Stimulated activated CD4-positive, alpha-beta T cell treated with anti-CD3 and anti-CD28 coated beads, TNF-alpha, amount 100 ng/mL, for 1 hour (primary cell): ENCODE data around the gene ITIH1.

Experiments
- DNase-seq, 3 donors: peaks; one replicate each; pipeline ENCODE4 v3.0.0-alpha.2; 2020; ENCODE audit warnings: low read depth in 3 of 3, low spot score in 1 of 3

ITIH1 gene

DNA sequence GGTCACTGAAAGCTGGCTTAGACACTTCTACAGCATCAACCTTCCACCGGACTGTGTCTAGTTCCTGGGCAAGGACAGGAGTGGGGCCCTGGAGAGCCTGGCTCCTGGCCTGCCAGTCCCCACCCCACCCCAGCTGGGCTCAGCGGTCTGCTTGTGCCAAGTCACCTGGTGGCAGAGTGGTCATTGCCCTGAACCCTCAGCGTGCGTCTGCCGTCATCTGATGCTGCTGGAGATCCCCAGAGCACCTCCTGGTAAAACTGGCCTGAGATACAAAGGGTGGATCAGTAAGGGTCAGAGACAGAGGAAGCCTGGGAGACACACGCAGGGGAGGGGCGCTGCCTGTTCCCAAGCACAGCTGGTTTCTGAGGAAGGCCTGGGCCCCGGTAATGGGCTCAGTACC lies 36.4 kb downstream of the ITIH1 start:
- no peak for DNase-seq

DNA sequence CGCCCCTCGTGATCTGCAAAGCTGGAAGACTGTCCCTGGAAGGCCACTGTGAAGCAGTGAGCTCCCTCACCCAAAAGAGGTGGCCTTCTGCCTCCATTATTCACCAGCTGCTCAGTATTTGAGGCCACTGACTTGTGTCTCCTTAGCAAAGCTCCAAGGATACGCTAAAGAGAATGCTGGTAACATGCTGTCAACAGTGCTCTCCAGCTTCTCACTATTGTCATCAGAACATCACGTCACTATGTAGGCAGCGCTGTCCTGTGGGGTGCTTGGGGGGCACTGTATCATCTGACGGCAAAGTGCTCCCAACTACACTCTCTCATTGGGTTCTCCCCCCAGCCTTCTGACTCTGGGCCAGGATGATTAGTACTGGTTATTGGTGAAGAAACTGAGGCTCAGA lies 38.8 kb downstream of the ITIH1 start:
- DNase-seq: no peak

DNA sequence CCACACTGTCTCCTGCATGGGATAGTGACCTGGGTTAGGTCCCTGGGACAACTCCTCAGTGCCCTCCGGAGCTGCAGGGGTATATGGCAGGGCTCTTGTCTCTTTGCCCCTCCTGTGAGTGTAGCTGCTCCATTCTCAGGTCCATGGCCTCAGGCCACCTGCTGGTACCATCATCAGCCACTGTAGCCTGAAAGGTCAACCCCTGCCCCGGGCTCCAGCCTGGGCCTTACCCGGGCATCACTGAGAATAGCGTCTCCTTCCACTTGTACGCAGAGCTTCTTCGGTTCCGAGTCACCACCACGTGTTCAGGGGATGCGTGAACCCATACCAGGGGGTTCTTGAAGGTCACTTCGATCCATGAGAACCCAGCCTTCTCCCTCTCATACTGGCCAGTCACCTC lies 39.3 kb downstream of the ITIH1 start:
- DNase-seq: no peak

DNA sequence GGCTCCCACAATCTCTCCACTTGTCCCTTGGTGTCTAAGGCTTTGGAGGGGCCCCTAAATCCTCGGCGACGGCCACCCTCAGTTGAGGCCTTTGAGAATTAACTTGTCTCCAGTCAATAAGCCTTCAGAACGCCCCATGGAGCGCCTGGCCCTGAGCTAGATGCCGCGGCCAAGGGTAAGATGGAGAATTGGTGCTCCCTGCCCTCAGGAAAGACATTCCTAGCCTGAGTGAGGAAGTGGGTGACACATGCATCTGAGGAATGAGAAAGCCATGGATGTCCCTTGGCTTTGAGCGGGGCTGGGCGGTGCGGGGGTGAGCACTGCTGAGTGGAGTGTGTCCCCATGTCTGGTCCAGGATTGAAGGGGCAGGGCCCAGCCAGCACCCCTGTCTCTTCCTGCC lies 39.8 kb downstream of the ITIH1 start:
- DNase-seq: no peak

DNA sequence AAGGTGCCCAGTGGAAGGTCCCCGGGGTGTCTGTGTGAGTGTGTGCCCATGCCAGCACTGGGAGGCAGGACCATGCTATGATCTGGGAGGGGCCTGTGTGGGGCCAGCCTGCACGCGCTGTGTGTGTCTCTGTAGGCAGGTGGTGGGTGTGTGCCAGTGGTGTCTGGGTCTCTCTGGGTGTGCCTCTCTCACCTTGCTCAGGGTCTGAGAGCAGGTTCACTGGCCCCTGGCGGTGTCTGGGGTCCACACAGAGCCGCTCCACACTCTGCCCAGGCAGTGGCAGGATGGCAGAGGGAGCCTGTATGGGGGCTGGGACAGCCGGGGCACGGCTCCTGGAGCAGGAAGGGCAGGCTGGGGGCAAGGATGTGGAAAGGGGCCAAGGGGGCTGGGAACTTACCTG lies 40.5 kb downstream of the ITIH1 start:
- no peak for DNase-seq

DNA sequence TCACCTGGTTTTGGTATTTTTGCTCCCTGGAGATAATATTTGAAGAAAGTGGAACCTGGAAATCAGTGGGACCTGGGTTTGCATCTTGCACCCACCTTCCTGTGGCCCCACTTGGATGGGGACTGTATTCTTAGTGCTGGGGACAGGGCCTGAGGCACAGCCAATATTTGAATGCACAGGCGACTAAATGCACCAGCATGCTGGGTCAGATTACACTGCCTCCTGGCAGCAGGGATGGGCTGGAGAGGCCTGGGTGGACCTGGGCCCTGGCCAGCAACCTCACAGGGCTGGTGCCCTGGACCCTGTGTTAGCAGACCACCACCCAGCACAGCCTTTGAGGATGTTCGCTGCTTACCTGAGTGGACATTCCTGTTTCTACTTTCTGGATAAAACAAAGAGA lies 42.5 kb downstream of the ITIH1 start:
- no peak for DNase-seq

DNA sequence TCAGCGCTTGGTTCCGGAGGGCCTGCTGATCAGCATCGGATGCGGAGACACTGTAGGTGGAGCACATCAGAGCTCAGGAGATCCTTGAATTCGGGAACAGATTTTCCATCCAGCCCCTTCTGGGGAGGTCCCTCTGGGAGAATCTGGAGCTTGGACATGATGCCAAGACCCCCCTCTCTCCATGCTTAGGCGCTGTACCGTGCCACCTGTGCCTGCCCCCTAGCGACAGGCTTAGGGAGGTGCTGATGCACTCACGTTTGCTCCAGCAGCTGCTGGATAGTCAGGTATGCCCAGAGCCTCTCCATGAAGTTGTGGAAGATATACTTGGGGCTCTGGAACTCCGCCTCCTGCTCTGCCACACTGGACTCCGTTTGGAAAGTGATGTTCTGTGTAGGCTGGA lies 43.3 kb downstream of the ITIH1 start:
- DNase-seq: no peak

DNA sequence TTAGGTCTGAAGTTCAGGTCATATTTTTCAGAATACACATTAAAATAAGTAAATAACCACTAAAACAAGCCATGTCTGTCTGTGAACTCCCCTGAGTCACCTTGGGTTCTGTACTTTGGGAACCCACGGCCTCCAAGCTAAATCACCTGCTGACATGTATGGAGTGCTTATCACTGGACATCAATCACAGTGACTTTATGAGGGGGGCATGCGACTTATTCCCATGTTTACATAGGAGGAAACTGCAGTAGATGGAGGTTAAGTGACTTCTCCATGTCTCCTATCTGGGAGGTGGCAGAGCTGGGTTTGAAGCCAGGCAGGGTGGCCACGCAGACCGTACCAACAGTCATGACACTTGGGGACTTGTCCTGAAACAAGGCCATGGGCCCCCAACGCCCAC lies 45.0 kb downstream of the ITIH1 start:
- no peak for DNase-seq

DNA sequence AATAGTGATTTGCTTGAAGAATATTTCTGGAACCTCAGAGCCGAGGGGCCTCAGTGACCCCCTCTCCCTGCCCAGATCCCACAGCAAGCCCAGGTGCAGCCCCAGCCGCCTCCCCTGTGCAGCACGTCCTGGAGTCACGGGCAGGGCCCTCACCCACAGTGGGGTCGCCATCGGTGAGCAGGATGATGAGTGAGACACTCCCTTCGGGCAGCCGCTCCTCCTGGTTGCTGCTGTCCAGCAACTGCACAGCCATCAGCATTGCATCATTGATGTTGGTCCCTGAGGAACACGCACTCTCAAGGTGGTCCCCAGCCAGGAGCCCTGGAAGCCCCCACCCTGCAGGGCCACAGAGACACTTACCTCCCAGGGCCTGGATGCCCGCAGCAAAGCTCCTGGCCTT lies 46.6 kb downstream of the ITIH1 start:
- DNase-seq: no peak

DNA sequence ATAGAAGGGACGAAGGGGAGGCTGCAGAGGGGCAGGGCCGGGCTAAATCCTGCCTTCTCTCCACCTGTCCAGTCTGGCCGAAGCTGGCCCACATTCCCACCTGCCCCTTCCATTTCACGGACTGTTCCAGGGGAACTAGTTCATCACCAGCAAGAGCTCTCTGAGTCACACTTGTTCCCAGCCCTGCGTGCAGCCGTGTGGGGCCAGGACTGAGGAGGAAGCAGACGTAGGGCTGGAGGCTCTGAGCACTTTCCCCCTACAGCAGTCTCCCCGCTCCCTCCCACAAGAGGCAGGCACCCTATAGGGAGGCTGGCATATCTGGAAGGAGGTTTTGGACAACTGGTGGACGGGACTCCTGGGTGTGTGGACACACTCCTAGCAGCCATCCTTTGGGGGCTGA lies 50.0 kb downstream of the ITIH1 start:
- no peak for DNase-seq

DNA sequence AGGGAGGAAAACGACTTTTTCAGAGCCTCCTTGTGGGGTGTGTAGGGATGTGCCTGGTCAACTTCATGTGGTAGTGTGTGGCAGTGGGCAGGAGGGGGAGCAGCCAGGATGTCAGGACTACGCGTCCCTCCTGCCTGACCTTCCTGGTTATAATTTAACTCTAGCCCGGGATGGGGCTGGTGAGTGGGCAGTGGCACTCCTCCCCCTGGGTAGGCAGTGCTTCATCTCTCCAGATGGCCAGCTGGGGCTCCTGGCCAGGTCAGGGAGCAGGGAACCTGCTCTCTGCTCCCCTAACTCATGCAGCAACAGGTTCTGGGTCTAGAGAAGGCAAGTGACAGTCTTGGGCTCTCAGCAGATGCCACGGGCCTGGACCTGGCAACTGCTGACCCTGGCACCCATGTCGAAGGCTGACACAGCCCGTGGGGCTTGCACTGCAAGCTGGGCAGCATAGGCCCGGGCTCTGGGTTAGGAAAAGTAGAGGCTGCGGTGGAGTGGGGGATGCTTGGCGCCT lies 50.5 kb downstream of the ITIH1 start:
- no peak for DNase-seq

DNA sequence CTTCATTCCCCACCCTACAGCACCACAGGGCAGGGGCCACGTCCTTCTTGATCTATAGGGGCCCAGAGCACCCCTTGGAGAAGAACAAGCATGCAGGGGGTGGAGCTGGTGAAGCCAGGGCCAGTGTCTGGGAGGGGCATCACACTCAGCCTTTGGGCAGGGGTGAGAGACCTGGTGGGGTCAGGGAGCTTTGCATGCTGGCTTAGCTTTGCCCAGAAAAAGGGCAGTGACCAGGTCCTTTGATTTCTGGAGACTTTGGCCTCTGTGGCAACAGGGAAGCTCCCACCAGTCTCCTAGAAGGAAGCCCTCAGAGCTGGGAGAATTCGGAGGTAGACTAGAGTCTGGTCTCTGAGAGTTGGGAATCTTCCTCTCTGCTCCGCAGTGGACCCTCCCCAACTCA lies 52.1 kb downstream of the ITIH1 start:
- DNase-seq: no peak

DNA sequence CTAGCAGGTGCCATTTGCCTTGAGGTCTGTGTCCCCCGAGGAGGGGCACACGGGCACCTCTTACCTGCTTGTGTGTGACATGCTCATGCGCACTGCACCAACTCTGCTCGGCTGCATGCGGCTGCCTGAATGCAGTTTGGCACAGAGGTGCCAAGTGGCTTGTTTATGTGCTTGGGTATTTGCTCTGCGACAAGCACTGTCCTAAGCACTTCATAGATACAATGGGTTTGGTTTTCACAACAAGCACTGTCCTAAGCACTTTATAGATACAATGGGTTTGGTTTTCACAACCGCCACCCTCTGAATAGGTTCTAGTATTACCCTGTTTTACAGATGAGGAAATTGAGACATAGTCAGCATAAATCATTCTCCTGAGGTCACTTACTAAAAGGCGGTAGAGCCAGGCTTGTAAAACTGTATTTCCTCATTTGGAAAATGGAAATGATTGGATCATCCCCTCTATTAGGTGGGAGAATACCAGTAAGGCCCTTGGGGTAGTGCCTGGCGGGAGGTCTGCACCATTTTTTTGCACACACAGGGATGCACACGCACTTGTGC lies 52.6 kb downstream of the ITIH1 start:
- no peak for DNase-seq

DNA sequence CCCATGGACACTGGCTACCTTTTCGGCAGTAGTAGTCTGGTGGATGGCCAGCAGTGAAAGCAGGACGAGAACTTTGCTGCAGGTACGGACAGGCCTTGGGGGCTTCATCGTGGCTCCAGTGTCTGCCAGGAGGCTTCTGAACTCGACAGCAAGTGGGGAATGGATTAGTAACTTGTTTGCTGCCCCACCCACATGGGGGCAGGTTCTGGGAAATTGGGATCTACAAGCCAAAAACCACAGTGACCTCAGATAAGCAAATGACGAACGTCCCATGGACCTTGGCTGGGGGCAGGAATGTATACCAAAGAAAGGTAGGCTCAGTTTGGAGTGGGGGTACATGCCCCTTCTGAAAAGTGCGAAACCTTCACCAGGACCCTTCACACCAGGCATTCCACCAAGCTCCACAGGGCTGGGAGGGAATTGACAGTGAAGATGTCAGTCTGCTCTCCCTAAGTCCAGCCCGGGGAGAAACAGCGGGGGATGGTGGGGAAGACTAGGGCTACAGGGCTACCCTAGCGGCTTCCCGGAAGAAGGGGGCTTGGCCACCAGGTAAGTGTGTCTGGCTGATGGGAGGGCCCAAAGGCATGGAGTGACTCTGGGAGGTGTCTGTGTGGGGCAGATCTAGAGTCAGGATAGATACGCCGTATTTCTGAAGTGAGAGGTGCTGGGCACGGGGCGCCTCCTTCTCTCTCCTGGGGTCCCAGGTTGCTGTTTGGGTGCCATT lies 53.3 kb downstream of the ITIH1 start, which contains the start of gene ITIH4:
Gene ITIH4, minus strand, starts transcription at position 138 of the 724 bp plus-strand sequence. Its CDS starts 30 bp downstream, at position 108.
- DNase-seq: no peak

DNA sequence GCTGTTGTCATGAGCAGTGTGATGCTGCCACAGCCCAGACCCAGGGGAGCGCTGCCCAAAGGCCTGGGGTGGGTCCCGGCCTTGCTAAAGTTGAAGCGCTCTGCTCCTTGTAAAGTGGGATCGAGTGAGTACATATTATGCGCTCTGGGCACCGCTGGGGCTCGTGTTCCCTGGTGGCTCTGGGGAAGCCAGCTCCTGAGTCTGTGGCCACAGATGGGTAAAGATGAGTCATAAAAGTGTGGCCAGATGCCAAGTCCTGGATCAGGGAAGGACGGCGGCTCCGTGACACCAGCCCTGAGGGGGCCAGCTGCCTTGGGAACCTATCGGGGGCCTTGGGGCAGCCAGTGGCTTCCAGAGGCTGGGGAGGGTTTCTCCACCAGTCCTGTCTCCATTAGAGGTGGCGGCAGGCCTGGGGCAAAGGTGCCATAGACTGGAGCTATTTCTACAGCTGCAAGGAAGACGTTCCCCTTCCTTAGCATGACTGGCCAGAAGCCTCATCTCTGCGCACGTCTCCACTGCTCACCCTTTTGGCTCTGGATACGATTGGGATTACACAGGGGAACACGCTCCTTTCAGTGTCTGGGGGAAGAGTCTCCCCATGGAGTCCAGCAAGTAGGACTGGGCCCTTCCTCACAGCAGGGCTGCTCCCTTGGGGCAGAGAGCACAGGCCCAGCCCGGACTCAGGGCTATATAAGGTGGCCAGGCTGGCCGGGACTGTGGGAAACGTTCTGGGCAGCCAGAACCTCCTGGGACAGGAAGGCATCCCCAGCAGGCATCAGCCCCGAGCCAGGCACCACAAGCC lies 54.3 kb downstream of the ITIH1 start:
- DNase-seq: no peak

DNA sequence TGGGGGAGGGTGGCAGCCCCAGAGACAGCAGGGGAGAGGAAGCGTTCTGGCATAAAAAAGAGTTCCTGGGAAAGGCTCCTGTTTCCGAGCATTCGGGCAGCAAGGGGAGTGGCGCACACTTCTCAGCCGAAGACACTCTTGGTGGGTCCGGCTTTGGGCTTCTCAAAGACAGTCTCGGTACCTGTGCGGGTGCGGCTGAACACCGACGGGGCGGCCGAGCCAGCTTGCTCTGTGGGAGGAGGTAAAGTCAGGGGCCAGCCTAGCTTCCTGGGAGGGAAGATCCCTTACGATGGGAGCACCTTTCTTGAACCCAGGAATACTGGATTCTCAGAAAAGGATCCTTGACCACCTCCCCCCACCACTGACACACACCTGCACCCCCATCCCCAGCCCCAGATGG lies 55.8 kb downstream of the ITIH1 start:
- no peak for DNase-seq

DNA sequence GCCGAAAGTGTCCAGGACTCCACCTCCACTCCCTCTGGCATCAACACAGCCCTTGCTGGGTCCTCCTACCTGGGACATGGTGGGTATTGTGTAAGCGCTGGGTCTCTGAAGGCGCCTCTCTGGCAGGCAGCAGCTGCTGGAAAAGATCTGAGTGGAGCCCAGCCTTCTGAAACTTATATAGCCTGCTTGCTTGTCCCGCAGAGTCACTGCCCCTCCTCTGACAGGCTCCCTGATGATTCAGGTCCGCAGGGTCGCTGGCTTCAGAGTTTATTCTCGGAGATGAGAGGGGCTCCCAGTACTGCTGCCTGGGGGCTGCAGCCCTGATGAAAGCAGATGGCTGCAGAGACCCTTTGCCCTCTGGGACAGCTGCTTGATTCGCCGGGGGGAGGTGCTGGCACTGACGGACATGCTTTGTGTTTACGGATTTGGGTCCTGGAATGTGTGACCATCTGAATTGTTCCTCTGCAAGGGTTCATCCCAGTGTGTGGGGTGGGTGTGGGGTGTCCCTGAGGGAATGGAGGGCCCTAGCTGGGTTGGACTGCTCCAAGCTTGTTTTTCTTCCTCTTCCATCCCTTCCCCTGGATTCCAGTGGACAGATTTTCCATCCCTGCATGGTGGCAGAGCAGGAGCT lies 57.6 kb downstream of the ITIH1 start, which contains the start of gene MUSTN1:
Gene MUSTN1, minus strand, starts transcription at position 149 of the 631 bp plus-strand sequence. Its CDS starts 71 bp downstream, at position 78.
- no peak for DNase-seq

DNA sequence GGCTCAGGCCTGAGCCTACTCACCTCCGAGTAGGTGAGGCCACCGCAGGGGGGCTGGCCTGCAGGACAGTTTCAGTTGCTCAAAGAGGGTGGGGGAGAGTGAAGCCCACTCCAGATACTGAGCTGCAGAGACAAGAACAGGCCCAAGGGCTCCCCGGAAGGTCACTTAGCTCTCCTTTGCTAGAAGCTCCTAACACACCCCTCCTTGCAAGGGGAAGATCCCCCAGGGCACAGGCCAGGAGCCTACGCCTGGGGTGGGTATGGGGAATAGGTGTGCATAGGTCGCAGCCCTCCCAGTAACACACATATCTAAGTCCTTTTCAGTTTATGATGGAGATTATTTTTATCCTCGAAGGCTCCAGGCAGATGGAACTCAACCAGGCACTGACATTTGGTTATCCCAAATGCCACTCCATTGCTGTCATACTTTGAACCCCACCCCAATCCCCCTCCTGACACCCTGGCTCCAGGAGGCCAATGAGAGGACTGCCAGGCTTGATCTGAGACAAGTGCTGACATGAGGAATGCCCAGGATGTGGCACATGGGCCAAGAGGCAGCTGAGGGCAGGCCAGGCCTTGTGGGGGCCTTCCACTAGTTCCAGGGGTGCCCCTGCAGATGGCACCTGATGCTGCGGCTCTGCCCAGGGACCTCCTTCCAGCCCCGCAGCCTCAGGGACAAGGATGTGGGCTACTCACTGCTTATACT lies 58.5 kb downstream of the ITIH1 start:
- DNase-seq: no peak

DNA sequence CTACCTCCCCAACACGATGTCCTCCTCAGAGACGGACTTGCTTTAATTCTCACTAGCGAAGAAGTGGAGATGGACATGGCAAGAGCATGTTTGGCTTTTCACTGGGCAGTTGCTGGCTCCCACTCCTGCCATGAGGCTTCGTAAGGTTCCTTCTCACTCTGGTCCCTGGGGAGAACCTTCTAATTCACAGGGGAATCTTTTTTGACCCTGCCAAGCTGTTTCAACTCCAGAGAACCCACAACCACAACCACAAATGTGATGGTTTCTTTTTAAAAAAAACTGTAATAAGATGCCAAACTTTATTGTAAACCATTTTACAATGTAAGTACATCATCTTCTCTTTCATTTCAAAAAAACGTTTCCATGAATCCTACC lies 59.1 kb downstream of the ITIH1 start:
- no peak for DNase-seq

DNA sequence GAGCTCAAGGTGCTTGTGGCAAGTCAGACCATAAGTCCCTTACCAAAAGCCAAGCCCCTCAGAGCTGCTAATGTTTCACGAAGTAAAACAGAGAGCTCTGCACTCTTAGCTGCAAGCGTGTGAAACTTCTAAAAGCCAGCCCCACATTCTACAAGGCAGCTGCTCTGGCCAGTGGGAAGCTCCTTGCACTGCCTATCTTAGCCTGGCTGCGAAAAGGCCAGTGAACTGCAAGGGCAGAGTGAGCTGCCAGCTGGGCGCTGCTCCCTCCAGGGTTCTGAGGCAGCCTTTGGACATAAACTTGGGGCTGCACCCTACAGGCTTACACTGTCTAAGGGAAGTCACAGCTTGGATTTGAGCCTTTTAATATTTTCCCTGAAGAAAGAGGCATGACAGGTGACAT lies 59.6 kb downstream of the ITIH1 start:
- DNase-seq: no peak
